Cardiac muscle cell (in vitro differentiated cells and primary cell): Measurements from ENCODE around the gene PHF23. TPM values are rescaled to one million over a fixed set of nuclear protein-coding genes. Genes with fewer than 3 reads are reported as not detected.

Experiments
- DNase-seq, 2 donors: peaks; one replicate each; pipeline versions ENCODE4 v3.0.0 to v3.0.0-alpha.2; 2010 to 2017; ENCODE audit warnings: low read depth in 1 of 2, low spot score in 1 of 2
- H3K27ac ChIP-seq: fragments of 200-600 bp; sonication (generic); 2 replicates; pipeline ENCODE4 v1.5.1; 2016
- H3K27me3 ChIP-seq: fragments of 200-600 bp; sonication (generic); 2 replicates; pipeline ENCODE4 v1.6.0; 2016; ENCODE audit warnings: control low read depth
- H3K36me3 ChIP-seq: fragments of 200-600 bp; sonication (generic); 2 replicates; pipeline ENCODE4 v1.5.1; 2016; ENCODE audit warnings: control low read depth
- H3K4me1 ChIP-seq: fragments of 200-600 bp; sonication (generic); 2 replicates; pipeline ENCODE4 v1.8.1; 2017; ENCODE audit warnings: low read depth, mild to moderate bottlenecking, mixed run types
- H3K4me3 ChIP-seq: fragments of 200-600 bp; sonication (generic); 2 replicates; pipeline ENCODE4 v1.5.1; 2016; ENCODE audit warnings: mild to moderate bottlenecking
- H3K9me3 ChIP-seq: fragments of 200-600 bp; sonication (generic); 2 replicates; pipeline ENCODE4 v1.5.1; 2017; ENCODE audit warnings: low read depth, mild to moderate bottlenecking, control low read depth
- polyA plus RNA-seq: library from polyadenylated mRNA; unstranded; fragments of >200 nt; fragmentation: Nextera tagmentation; extraction: Ambion mirVana; gene quantifications from 2 replicates; pipeline ENCODE4 v1.2.1, GENCODE V29; 2016
- total RNA-seq: library from RNA; depleted of rRNA; stranded (reverse); fragments of >200 nt; gene quantifications from 2 replicates; pipeline ENCODE4 v1.2.3, GENCODE V29; 2016
- TF ChIP-seq, protein P1 (sequence below): IDR thresholded peaks from 2 replicates; pipeline ENCODE4 v1.5.1; 2012; ENCODE audit warnings: low read depth, mild to moderate bottlenecking, low read length

The PHF23 gene
- total and polyA plus RNA-seq, 2 experiments from 2014 or later, result 57.7 to 65.0 TPM

DNA sequence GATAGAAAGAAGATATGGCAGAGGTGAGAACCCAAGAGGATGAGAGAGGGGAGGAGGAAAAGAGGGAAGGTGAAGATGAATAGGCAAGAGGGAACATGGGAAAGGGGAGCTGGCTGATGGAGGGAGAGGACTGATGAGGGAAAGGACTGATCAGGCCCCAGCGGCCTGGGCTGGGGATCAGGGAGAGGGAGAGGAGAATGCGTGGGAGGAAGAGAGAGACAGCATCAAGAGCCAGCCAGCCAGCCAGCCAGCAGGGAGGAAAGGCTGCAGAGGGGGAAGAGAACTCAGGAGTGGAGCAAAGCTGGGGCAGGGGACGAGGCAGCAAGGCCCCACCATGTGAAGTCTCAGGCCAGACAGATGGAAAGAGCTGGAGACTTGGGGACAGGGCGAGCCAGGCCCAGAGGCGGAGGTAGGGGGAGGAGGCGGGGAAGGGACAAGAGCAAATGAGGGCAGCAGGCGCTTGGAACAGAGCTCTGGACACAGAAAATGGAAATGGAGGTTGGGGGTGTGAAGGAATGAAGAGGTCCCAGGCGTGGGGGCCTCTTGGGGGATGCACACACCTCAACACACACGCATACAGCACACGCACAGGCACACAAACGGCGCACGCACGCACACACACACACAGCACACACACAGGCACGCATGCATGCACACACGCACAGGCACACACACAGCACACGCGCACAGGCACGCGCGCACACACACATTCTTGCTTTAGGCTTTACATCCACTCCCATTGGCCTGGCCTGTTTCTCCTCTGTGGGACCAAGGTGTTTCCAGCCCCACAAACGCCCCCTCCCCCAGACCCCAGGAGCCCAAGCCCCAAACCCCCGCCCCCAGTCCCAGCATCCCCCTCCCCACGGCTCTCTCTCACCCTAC is 31.9 kb downstream of the PHF23 start:
- TF ChIP-seq, protein P1, sequence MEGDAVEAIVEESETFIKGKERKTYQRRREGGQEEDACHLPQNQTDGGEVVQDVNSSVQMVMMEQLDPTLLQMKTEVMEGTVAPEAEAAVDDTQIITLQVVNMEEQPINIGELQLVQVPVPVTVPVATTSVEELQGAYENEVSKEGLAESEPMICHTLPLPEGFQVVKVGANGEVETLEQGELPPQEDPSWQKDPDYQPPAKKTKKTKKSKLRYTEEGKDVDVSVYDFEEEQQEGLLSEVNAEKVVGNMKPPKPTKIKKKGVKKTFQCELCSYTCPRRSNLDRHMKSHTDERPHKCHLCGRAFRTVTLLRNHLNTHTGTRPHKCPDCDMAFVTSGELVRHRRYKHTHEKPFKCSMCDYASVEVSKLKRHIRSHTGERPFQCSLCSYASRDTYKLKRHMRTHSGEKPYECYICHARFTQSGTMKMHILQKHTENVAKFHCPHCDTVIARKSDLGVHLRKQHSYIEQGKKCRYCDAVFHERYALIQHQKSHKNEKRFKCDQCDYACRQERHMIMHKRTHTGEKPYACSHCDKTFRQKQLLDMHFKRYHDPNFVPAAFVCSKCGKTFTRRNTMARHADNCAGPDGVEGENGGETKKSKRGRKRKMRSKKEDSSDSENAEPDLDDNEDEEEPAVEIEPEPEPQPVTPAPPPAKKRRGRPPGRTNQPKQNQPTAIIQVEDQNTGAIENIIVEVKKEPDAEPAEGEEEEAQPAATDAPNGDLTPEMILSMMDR, result no peak

DNA sequence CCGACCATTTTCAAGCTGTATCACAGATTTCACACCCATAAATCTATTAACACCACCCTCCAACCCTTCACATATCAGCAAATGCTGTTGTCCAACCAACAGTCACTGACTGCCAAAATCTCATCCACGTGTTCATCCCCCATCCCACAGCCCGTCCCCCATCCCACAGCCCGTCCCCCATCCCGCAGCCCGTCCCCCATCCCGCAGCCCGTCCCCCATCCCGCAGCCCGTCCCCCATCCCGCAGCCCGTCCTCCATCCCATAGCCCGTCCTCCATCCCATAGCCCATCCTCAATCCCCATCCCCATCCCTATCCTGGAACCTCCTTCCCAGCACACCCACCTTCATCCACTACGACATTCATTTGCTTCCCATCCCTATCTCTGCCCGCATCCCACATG is 33.7 kb downstream of the PHF23 start:
- H3K4me3 ChIP-seq, result peak overlapping the region; percentile 27
- no peak for DNase-seq
- H3K27me3 ChIP-seq, result no peaks in the 10 kb centered on the region
- TF ChIP-seq, protein P1, result no peak
- H3K4me1 ChIP-seq, result peaks cover 18% of the 10 kb centered on the region
- peaks cover 27% of the 10 kb centered on the region for H3K36me3 ChIP-seq
- H3K27ac ChIP-seq, result peak overlapping the region; percentile 57
- no peaks in the 10 kb centered on the region for H3K9me3 ChIP-seq

More for the DNA sequence above, 31.9 kb downstream of the PHF23 start:
- no peaks in the 10 kb centered on the region for H3K27me3 ChIP-seq
- peak in 1 of 2 donors; percentile 75 for DNase-seq
- H3K27ac ChIP-seq, result no peak overlapping the region
- no peak overlapping the region for H3K4me3 ChIP-seq
- H3K36me3 ChIP-seq, result peaks cover 15% of the 10 kb centered on the region
- H3K9me3 ChIP-seq, result no peaks in the 10 kb centered on the region
- H3K4me1 ChIP-seq, result peaks cover 28% of the 10 kb centered on the region

DNA sequence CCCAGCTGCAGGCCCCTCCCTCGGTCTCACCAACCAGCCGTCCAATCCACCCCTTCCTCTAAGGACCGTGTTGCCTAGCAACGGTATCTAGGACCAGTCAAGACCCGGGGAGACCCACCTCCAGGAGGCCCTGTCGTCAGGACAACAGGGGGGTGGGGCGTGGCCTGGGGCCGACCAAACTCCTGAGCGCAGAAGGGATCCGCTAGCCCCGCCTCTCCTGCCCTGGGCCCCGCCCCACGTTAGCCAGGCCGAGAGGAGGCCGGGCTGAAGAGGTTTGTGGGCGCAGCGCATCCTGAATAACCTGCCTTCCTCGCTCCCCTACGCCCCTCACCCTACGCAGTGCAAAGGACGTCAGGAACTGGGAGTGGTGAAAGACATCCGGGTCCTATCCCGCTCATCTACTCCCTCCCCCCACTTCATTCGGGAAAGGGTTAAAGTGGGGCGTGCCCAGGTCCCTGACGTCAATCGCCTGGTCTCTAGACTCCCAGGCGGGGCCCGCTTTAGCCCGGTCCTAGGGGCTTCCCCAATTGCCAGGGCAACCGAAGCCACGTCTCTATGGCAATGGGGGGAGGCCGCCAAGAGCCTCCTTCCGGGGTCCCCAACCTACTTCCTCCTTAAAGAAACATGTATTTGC is 34.3 kb downstream of the PHF23 start:
- Histone ChIP-seq H3K27ac (peak overlapping the region; percentile 57), H3K4me1 (peaks cover 18% of the 10 kb centered on the region), H3K9me3 (no peaks in the 10 kb centered on the region), H3K4me3 (peak overlapping the region; percentile 27), H3K36me3 (peaks cover 27% of the 10 kb centered on the region), H3K27me3 (no peaks in the 10 kb centered on the region)
- peak; percentile 90 to 96 for DNase-seq
- TF ChIP-seq, protein P1, result no peak

DNA sequence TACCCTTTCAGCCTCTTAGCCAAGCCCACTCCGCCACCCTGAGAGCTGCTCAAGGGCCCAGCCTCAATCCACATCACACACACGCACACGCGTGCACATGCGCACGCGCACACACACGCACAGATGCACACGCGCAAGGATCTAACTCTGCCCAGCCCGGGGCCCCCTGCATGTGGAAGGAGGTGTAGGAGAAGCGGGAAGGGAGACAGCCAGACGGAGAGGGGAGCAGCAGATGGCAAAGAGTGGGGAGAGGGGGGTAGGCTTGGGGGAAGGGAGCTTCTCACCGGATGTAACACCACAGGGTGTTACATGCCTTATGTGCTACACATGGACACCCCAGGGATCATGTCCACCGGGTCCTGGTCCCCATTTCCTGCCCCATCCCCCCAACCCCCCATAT is 34.9 kb downstream of the PHF23 start:
- TF ChIP-seq, protein P1, result no peak
- no peak for DNase-seq
- Histone ChIP-seq H3K4me3 (peak overlapping the region; percentile 27), H3K36me3 (peaks cover 27% of the 10 kb centered on the region), H3K4me1 (peaks cover 18% of the 10 kb centered on the region), H3K27ac (no peak overlapping the region), H3K9me3 (no peaks in the 10 kb centered on the region), H3K27me3 (no peaks in the 10 kb centered on the region)

DNA sequence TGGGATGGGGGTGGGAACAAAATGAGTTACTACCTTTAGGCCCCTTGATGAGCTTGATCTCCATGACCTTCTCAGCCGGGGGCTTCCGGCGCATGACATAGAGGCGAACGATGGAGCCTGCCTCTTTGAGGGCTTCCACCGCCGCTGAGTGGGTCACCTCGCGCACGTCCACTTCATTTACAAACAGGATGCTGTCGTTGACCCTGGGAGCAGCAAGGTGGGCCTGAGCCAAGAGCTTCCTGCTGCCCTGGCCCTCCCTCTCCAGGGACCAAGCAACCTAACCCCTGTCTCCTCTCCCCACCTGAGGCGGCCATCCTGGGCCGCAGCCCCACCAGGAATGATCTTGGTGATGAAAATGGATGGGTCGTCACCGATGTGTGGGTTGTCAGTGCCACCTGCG is 35.9 kb downstream of the PHF23 start:
- TF ChIP-seq, protein P1, result no peak
- no peaks in the 10 kb centered on the region for H3K9me3 ChIP-seq
- no peak for DNase-seq
- no peaks in the 10 kb centered on the region for H3K27me3 ChIP-seq
- H3K4me3 ChIP-seq, result no peak overlapping the region
- peaks cover 11% of the 10 kb centered on the region for H3K4me1 ChIP-seq
- H3K36me3 ChIP-seq, result peaks cover 27% of the 10 kb centered on the region
- no peak overlapping the region for H3K27ac ChIP-seq
